GM23248 (cell line): ENCODE measurements around the gene DDX47. TPM values are rescaled to one million over a fixed set of nuclear protein-coding genes. Genes with fewer than 3 reads are reported as not detected.

Experiments used
- DNase-seq: peaks from one replicate; pipeline ENCODE4 v3.0.0-alpha.2; 2015
- H2AFZ ChIP-seq: fragments of 200-600 bp; sonication (generic); 2 replicates; pipeline ENCODE4 v1.6.1; 2016; ENCODE audit warnings: antibody characterized with exemption
- H3F3A ChIP-seq: fragments of 200-600 bp; sonication (generic); 2 replicates; pipeline ENCODE4 v1.6.1; 2016; ENCODE audit warnings: mild to moderate bottlenecking, antibody characterized with exemption, mixed run types; ENCODE audit not compliant: insufficient read depth
- H3K27ac ChIP-seq: fragments of 200-600 bp; sonication (generic); 2 replicates; pipeline ENCODE4 v1.5.1; 2016; ENCODE audit warnings: mild to moderate bottlenecking
- H3K27me3 ChIP-seq: fragments of 200-600 bp; sonication (generic); replicated peaks from 2 replicates; pipeline ENCODE4 v1.6.1; 2016; ENCODE audit warnings: mild to moderate bottlenecking; ENCODE audit not compliant: insufficient read depth
- H3K36me3 ChIP-seq: fragments of 200-600 bp; sonication (generic); 2 replicates; pipeline ENCODE4 v1.6.1; 2016; ENCODE audit warnings: low read depth, mild to moderate bottlenecking
- H3K4me1 ChIP-seq: fragments of 200-600 bp; sonication (generic); 2 replicates; pipeline ENCODE4 v1.6.1; 2016; ENCODE audit warnings: mild to moderate bottlenecking; ENCODE audit not compliant: insufficient read depth
- H3K4me2 ChIP-seq: fragments of 200-600 bp; sonication (generic); one replicate; pipeline ENCODE4 v1.6.1; 2016; ENCODE audit warnings: mild to moderate bottlenecking; ENCODE audit not compliant: unreplicated experiment
- H3K4me3 ChIP-seq: fragments of 200-600 bp; sonication (generic); 2 replicates; pipeline ENCODE4 v1.5.1; 2016; ENCODE audit warnings: mild to moderate bottlenecking
- H3K79me2 ChIP-seq: fragments of 200-600 bp; sonication (generic); 2 replicates; pipeline ENCODE4 v1.6.1; 2016; ENCODE audit warnings: mild to moderate bottlenecking; ENCODE audit not compliant: insufficient read depth
- H3K9ac ChIP-seq: fragments of 200-600 bp; sonication (generic); 2 replicates; pipeline ENCODE4 v1.6.1; 2016; ENCODE audit warnings: mild to moderate bottlenecking
- H3K9me2 ChIP-seq: fragments of 200-600 bp; sonication (generic); 2 replicates; pipeline ENCODE4 v1.6.1; 2016; ENCODE audit warnings: mixed run types, mild to moderate bottlenecking, moderate library complexity; ENCODE audit not compliant: insufficient read depth
- H3K9me3 ChIP-seq: fragments of 200-600 bp; sonication (generic); one replicate; pipeline ENCODE4 v1.6.1; 2017; ENCODE audit warnings: low read depth
- H4K20me1 ChIP-seq: fragments of 200-600 bp; sonication (generic); 2 replicates; pipeline ENCODE4 v1.6.0; 2016; ENCODE audit not compliant: insufficient read depth
- EZH2 ChIP-seq: fragments of 200-600 bp; sonication (generic); IDR thresholded peaks from 2 replicates; pipeline ENCODE4 v1.6.1; 2018; ENCODE audit warnings: antibody characterized with exemption, mild to moderate bottlenecking; ENCODE audit not compliant: insufficient read depth, poor library complexity, severe bottlenecking
- EZH2phosphoT487 ChIP-seq: fragments of 200-600 bp; sonication (generic); IDR thresholded peaks from 2 replicates; pipeline ENCODE4 v1.6.1; 2018; ENCODE audit warnings: antibody characterized with exemption, moderate library complexity, mild to moderate bottlenecking, low read depth; ENCODE audit not compliant: insufficient read depth
- WGBS, 2 experiments: methylation state at CpG; one replicate each; pipeline ENCODE4 v1.1.6; 2015 to 2017; ENCODE audit warnings: low lambda C conversion rate in 2 of 2, low coverage in 1 of 2; ENCODE audit errors: missing lambda C conversion rate in 2 of 2; 5-methylcytosine and 5-hydroxymethylcytosine counted together
- in situ Hi-C: fragments of 300-500 bp; cut with MboI; formaldehyde crosslinking; loops from 2 replicates; pipeline ENCODE4 v1.15.0; 2020
- polyA plus RNA-seq: library from polyadenylated mRNA; unstranded; fragments of >200 nt; fragmentation: Nextera tagmentation; extraction: Ambion mirVana; gene quantifications from 2 replicates; pipeline ENCODE4 v1.2.1, GENCODE V29; 2016
- total RNA-seq: library from RNA; depleted of rRNA; stranded (reverse); fragments of >200 nt; shearing (Covaris generic); gene quantifications from 2 replicates; pipeline ENCODE4 v1.2.3, GENCODE V29; 2014

DDX47 gene
- total and polyA plus RNA-seq, 2 experiments from 2014 or later = 119 to 132 TPM

DNA sequence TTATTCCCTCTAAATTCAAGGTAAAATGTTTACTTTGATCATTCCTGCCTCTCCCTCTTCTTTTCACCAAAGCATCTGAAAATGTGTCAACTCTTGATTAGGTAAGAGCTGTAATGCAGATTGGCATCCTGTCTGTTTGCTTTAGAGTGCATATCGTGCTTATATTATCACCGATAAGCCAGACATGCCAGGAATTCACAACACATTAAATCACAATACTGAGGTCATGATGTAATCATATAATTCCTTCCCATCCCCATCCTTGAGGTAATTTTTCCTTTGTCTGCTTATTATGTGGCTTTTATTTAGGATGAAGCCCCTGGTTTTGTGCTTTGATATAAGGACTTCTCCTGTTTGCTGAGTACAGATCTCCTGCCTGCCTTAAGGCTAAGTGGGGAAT, 10.2 kb downstream of the DDX47 start:
- Histone ChIP-seq H3F3A (peaks cover 47% of the 10 kb centered on the region), H3K4me2 (peak overlapping the region; percentile 29), H4K20me1 (no peaks in the 10 kb centered on the region), H3K27me3 (no peaks in the 10 kb centered on the region), H3K9me3 (no peaks in the 10 kb centered on the region), H2AFZ (no peak overlapping the region), H3K9me2 (no peaks in the 10 kb centered on the region), H3K4me1 (peaks cover 53% of the 10 kb centered on the region), H3K4me3 (no peak overlapping the region), H3K36me3 (peaks cover 75% of the 10 kb centered on the region), H3K27ac (peak overlapping the region; percentile 20), H3K9ac (0 out of 2 replicates have a peak overlapping the region, but pooled peaks have one; percentile 7), H3K79me2 (peaks cover 39% of the 10 kb centered on the region)
- no peak for TF ChIP-seq EZH2phosphoT487
- TF ChIP-seq EZH2 = no peak
- WGBS, 2 experiments = 2 to 4% methylated on average over 2 of the region's 2 CpGs
- DNase-seq = peak; percentile 61
- in situ Hi-C loops = no loop called here

DNA sequence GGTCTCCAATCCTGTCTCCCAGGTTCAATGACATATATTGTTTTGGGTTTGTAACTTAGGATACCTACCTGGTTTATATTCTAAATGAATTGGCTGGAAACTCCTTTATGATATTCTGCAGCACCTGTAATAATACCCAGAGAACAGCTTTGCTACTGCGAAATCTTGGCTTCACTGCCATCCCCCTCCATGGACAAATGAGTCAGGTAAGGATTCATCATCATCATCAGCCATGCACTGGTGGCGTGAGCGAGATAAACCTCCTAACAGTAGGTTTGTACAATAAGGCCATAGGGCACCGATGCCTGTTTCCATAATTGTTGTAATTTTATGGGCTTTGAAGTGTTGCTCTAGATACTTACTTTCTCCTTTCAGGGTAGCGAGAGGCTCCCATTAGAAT, 10.7 kb downstream of the DDX47 start:
- H4K20me1 ChIP-seq = no peaks in the 10 kb centered on the region
- peaks cover 34% of the 10 kb centered on the region for H3K79me2 ChIP-seq
- TF ChIP-seq EZH2 (no peak), EZH2phosphoT487 (no peak)
- H3K27me3 ChIP-seq = no peaks in the 10 kb centered on the region
- in situ Hi-C loops = no loop called here
- H3K4me3 ChIP-seq = no peak overlapping the region
- H3K9ac ChIP-seq = 0 out of 2 replicates have a peak overlapping the region, but pooled peaks have one; percentile 7
- H3F3A ChIP-seq = peaks cover 45% of the 10 kb centered on the region
- H3K4me1 ChIP-seq = peaks cover 48% of the 10 kb centered on the region
- H3K4me2 ChIP-seq = peak overlapping the region; percentile 29
- WGBS, 2 experiments = 95 to 100% methylated on average over 5 of the region's 5 CpGs
- H3K9me2 ChIP-seq = no peaks in the 10 kb centered on the region
- H3K27ac ChIP-seq = peak overlapping the region; percentile 20
- H3K9me3 ChIP-seq = no peaks in the 10 kb centered on the region
- no peak for DNase-seq
- peaks cover 80% of the 10 kb centered on the region for H3K36me3 ChIP-seq
- H2AFZ ChIP-seq = no peak overlapping the region

DNA sequence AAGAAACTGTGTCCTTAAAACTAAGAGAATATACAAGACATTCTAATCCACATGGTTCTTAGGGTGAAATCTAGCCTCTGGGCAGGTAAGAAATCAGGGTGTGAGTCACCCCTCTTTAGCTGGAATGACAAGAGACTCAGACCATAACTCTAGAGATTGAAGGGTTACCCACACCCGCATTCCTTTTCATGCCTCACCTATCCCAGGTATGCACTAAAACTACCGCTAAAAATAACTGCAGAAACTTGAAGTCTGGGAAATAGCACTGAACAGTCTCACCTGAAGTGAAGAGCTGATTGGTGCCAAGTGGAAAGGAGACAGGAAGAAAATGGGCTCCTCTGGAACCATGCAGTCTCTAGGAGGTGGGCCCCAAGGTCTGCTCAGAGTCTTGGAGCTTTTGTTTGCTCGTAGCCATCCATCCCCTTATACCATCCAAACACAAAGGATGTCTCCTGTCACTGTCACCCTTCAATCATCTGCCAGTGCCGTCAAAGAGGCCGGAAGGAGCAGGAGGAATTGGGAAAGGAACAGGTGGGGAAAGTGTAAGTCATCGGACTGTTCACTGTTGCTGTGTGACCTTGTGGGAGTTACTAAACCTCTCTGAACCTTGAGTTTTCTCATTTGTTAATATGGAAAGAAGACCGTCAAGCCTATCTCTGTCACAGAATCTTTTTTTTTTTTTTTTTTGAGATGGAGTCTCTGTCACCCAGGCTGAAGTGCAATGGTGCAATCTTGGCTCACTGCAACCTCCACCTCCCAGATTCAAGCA, 22.4 kb downstream of the DDX47 start:
- Histone ChIP-seq H3K4me2 (peak overlapping the region; percentile 26), H2AFZ (no peak overlapping the region), H3K4me3 (no peak overlapping the region), H4K20me1 (no peaks in the 10 kb centered on the region), H3K4me1 (peaks cover 55% of the 10 kb centered on the region), H3K79me2 (no peaks in the 10 kb centered on the region), H3K9me3 (no peaks in the 10 kb centered on the region), H3K36me3 (peaks cover 17% of the 10 kb centered on the region), H3K27me3 (no peaks in the 10 kb centered on the region), H3K27ac (peak overlapping the region; percentile 64), H3K9me2 (no peaks in the 10 kb centered on the region), H3F3A (peaks cover 77% of the 10 kb centered on the region), H3K9ac (no peak overlapping the region)
- TF ChIP-seq EZH2 (no peak), EZH2phosphoT487 (no peak)
- peak; percentile 46 for DNase-seq
- 86 to 90% methylated on average over 7 of the region's 7 CpGs for WGBS, 2 experiments
- in situ Hi-C loops = no loop called here

DNA sequence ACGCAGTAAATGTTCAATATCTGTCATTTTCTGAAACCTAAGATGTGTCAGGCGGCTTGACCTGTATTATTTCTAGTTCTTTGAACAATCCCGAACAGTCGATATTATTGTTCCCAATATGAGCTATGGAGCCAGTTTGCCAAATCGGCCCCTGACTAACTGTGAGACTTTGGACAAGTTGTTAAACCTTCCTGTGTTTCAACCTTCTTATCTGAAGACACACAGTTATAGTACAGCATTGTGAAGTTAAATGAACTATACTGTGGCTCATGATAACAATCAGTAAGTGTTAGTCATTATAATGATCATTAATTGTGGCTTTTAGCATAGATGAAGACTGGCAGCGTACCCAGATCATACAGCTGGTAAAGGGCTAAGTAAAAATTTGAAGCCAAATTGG, 23.4 kb downstream of the DDX47 start:
- Histone ChIP-seq H3K4me3 (no peak overlapping the region), H4K20me1 (no peaks in the 10 kb centered on the region), H3K9ac (no peak overlapping the region), H3K9me3 (no peaks in the 10 kb centered on the region), H3K79me2 (no peaks in the 10 kb centered on the region), H3K36me3 (peaks cover 10% of the 10 kb centered on the region), H3K4me2 (no peak overlapping the region), H3K27me3 (no peaks in the 10 kb centered on the region), H3K4me1 (peaks cover 57% of the 10 kb centered on the region), H3K27ac (no peak overlapping the region), H3K9me2 (no peaks in the 10 kb centered on the region), H2AFZ (no peak overlapping the region), H3F3A (peaks cover 74% of the 10 kb centered on the region)
- peak; percentile 10 for DNase-seq
- in situ Hi-C loops = no loop called here
- TF ChIP-seq EZH2phosphoT487 (no peak), EZH2 (no peak)
- 71 to 75% methylated on average over 6 of the region's 6 CpGs for WGBS, 2 experiments
